ENCODE results near the gene SLC25A21. TPM values are rescaled to one million over a fixed set of nuclear protein-coding genes. Genes with fewer than 3 reads are reported as not detected.

SLC25A21 gene
- total and polyA plus RNA-seq, 10 of the 15 experiments (the other 5 are each of a cell fraction or from before 2014, with no cell fraction given), result 0.06 to 0.72 (median 0.17) TPM; not detected in 3

DNA sequence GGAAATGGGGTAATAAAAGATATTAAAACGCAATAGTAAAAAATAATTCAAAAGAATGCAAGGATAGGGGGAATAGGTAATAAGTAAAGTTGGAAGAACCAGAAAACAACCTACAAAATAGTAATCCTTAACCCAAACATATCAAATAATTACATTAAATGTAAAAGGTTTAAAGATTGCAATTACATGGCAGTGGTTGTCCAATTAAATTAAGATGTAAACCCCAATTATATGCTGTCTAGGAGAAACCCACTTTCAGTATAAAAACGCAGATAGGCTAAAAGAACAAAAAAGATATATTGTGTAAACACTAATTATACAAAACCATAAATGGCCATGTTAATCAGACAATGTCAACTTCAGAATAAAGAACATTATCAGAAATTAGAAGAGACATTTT, 247.3 kb downstream of the SLC25A21 start:
- Histone ChIP-seq H3K4me1 (ENCODE audit: control insufficient read depth, insufficient read depth, low read length) (no peaks in the 10 kb centered on the region), H3K4me2 (ENCODE audit: control insufficient read depth, insufficient read depth) (no peak overlapping the region), H4K20me1 (ENCODE audit: control insufficient read depth, insufficient read depth) (no peaks in the 10 kb centered on the region), H3K9me3 (replicated peaks; ENCODE audit: control insufficient read depth, insufficient read depth, low read length) (no peaks in the 10 kb centered on the region), H3K4me3 (no peak overlapping the region), H3K27ac (ENCODE audit: control insufficient read depth, insufficient read depth) (no peak overlapping the region), H2AFZ (ENCODE audit: control insufficient read depth, low read depth, low read length) (no peak overlapping the region), H3K36me3 (ENCODE audit: control insufficient read depth in 2 of 2, insufficient read depth in 2 of 2, low read length in 1 of 2) (no peaks in the 10 kb centered on the region), H3K79me2 (ENCODE audit: control insufficient read depth, insufficient read depth, low read length) (no peaks in the 10 kb centered on the region), H3K9ac (ENCODE audit: control insufficient read depth, insufficient read depth, low read length) (no peak overlapping the region), H3K27me3 (replicated peaks in 1 of 2; ENCODE audit: control insufficient read depth in 2 of 2, insufficient read depth in 2 of 2, low read length in 1 of 2) (no peaks in the 10 kb centered on the region)
- 0% methylated on average over 2 of the region's 2 CpGs for WGBS (ENCODE audit: insufficient coverage, insufficient replicate concordance, low lambda C conversion rate, missing lambda C conversion rate)
- no peak for TF ChIP-seq EGR1 (IDR thresholded peaks at IDR 0.05; ENCODE audit: borderline replicate concordance in 1 of 2, low read depth in 2 of 2, low read length in 2 of 2)
- TF ChIP-seq YBX1 (IDR thresholded peaks at IDR 0.05), result no peak
- TF ChIP-seq MTA2 (IDR thresholded peaks at IDR 0.05; ENCODE audit: low read depth), result no peak
- TF ChIP-seq SUZ12 (IDR thresholded peaks at IDR 0.05; ENCODE audit: unreplicated experiment), result no peak
- TF ChIP-seq BHLHE40 (IDR thresholded peaks at IDR 0.05; ENCODE audit: borderline replicate concordance in 1 of 2, low read depth in 2 of 2, low read length in 1 of 2), result no peak
- no peak for TF ChIP-seq SPI1 (IDR thresholded peaks at IDR 0.05; ENCODE audit: borderline replicate concordance, insufficient read depth, low read depth, low read length)
- TF ChIP-seq ZNF622 (IDR thresholded peaks at IDR 0.05), result no peak
- TF ChIP-seq, protein P1, sequence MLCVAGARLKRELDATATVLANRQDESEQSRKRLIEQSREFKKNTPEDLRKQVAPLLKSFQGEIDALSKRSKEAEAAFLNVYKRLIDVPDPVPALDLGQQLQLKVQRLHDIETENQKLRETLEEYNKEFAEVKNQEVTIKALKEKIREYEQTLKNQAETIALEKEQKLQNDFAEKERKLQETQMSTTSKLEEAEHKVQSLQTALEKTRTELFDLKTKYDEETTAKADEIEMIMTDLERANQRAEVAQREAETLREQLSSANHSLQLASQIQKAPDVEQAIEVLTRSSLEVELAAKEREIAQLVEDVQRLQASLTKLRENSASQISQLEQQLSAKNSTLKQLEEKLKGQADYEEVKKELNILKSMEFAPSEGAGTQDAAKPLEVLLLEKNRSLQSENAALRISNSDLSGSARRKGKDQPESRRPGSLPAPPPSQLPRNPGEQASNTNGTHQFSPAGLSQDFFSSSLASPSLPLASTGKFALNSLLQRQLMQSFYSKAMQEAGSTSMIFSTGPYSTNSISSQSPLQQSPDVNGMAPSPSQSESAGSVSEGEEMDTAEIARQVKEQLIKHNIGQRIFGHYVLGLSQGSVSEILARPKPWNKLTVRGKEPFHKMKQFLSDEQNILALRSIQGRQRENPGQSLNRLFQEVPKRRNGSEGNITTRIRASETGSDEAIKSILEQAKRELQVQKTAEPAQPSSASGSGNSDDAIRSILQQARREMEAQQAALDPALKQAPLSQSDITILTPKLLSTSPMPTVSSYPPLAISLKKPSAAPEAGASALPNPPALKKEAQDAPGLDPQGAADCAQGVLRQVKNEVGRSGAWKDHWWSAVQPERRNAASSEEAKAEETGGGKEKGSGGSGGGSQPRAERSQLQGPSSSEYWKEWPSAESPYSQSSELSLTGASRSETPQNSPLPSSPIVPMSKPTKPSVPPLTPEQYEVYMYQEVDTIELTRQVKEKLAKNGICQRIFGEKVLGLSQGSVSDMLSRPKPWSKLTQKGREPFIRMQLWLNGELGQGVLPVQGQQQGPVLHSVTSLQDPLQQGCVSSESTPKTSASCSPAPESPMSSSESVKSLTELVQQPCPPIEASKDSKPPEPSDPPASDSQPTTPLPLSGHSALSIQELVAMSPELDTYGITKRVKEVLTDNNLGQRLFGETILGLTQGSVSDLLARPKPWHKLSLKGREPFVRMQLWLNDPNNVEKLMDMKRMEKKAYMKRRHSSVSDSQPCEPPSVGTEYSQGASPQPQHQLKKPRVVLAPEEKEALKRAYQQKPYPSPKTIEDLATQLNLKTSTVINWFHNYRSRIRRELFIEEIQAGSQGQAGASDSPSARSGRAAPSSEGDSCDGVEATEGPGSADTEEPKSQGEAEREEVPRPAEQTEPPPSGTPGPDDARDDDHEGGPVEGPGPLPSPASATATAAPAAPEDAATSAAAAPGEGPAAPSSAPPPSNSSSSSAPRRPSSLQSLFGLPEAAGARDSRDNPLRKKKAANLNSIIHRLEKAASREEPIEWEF (IDR thresholded peaks at IDR 0.05; ENCODE audit: insufficient replicate concordance, low read depth, low read length), result no peak
- TF ChIP-seq TCF7 (IDR thresholded peaks at IDR 0.05; ENCODE audit: borderline replicate concordance), result no peak
- no peak for TF ChIP-seq STAT3 (IDR thresholded peaks at IDR 0.05; ENCODE audit: low read depth, low read length)
- BruUV-seq (replicated peaks), result no TSS peak
- in situ Hi-C loops (cut with MboI), result no loop called here
- POLR2A ChIA-PET, result no interaction called here
- SMC1A ChIA-PET (ENCODE audit: uncharacterized antibody, unreplicated experiment), result interaction anchor here (0.5 kb wide), 1 partner anchor 280 kb away, joined by 4 read pairs; no protein-coding TSS in a partner anchor
- FAIRE-seq, result no peak
- DNase-seq (ENCODE audit: low read depth, low spot score), result no peak
- intact Hi-C loops (cut with micrococcal nuclease; ENCODE audit: unreplicated experiment), result no loop called here
- ATAC-seq, result no peak
- RAD21 ChIA-PET (ENCODE audit: unreplicated experiment), result no interaction called here
- CTCF ChIA-PET, result no interaction called here

Measured in GM12878 (cell line).